Thyroid gland (tissue), 4 donors: ENCODE measurements around the gene TSSK3.

Experiments used
- CTCF ChIP-seq, 6 experiments: fragments of 200-600 bp in 3 of 6; fragments of 450-650 bp in 3 of 6; sonication (generic) in 3 of 6; IDR thresholded peaks; one replicate each; pipeline ENCODE4 v1.5.1; 2016 to 2019; ENCODE audit warnings: antibody characterized with exemption in 6 of 6, mild to moderate bottlenecking in 2 of 6, inconsistent platforms in 1 of 6, moderate library complexity in 1 of 6
- POLR2A ChIP-seq, 2 donors: fragments of 450-650 bp; IDR thresholded peaks; one replicate each; pipeline ENCODE4 v1.6.1; 2017; ENCODE audit warnings: antibody characterized with exemption in 2 of 2, mild to moderate bottlenecking in 2 of 2, moderate library complexity in 1 of 2

GRCh38 chr1:32350785-32351398 is 11.4 kb upstream of the TSSK3 start:
- TF ChIP-seq CTCF (IDR thresholded peaks at IDR 0.05), result peak; percentile 17 to 73 (median 52)
- TF ChIP-seq POLR2A (IDR thresholded peaks at IDR 0.05), result no peak
